ENCODE measurements around the gene PLEKHA4. TPM values are rescaled to one million over a fixed set of nuclear protein-coding genes. Genes with fewer than 3 reads are reported as not detected.
A peak's percentile ranks its signal among the peaks of the same experiment; 100 is the strongest.

Gene PLEKHA4
- total and polyA plus RNA-seq, 2 of the 13 experiments (the other 11 are each of a cell fraction or from before 2014, with no cell fraction given): 4.8 to 6.0 TPM

- no peak for TF ChIP-seq RERE (CRISPR knock-in tag; IDR thresholded peaks at IDR 0.05; ENCODE audit: low read depth)
- TF ChIP-seq MAX (IDR thresholded peaks at IDR 0.05): 0 out of 2 replicates have a peak, but pooled peaks have one; percentile 4
- TF ChIP-seq RNF2 (conservative IDR thresholded peaks at IDR 0.05; ENCODE audit: low read depth): no peak
- no peak for TF ChIP-seq ZSCAN25 (CRISPR knock-in tag; IDR thresholded peaks at IDR 0.05)
- TF ChIP-seq ZBTB46 (CRISPR knock-in tag; IDR thresholded peaks at IDR 0.05; ENCODE audit: borderline replicate concordance): no peak
- TF ChIP-seq CCDC6 (CRISPR knock-in tag; IDR thresholded peaks at IDR 0.05): no peak
- TF ChIP-seq ZNF770 (CRISPR knock-in tag; IDR thresholded peaks at IDR 0.05): peak; percentile 38; the same call in 1 of the 2 replicates
- TF ChIP-seq ATF7-NPFF (CRISPR knock-in tag; IDR thresholded peaks at IDR 0.05; ENCODE audit: low read depth): no peak
- 0 out of 2 replicates have a peak, but pooled peaks have one; percentile 32 for TF ChIP-seq CHD4 (IDR thresholded peaks at IDR 0.05; ENCODE audit: borderline replicate concordance, low read length)
- peak; percentile 93 for TF ChIP-seq ZNF263 (CRISPR knock-in tag; IDR thresholded peaks at IDR 0.05)
- TF ChIP-seq ARID5B (CRISPR knock-in tag; IDR thresholded peaks at IDR 0.05): no peak
- 0 out of 2 replicates have a peak, but pooled peaks have one; percentile 35 for TF ChIP-seq MTA1 (CRISPR knock-in tag; IDR thresholded peaks at IDR 0.05; ENCODE audit: borderline replicate concordance)
- TF ChIP-seq NKX3-1 (CRISPR knock-in tag; IDR thresholded peaks at IDR 0.05): no peak
Measured at GRCh38 chr19:48836089-48837017, 32.1 kb downstream of the PLEKHA4 start, which contains the start of gene HSD17B14 (continued).
